Type B pancreatic cell (in vitro differentiated cells): ENCODE results near the gene SKA2. TPM values are rescaled to one million over a fixed set of nuclear protein-coding genes. Genes with fewer than 3 reads are reported as not detected.
A peak's percentile ranks its signal among the peaks of the same experiment; 100 is the strongest.

Experiments used
- DNase-seq: peaks from one replicate; pipeline ENCODE4 v3.0.0; 2021; ENCODE audit warnings: mixed read lengths; ENCODE audit not compliant: unreplicated experiment; ENCODE audit errors: extremely low spot score
- H3K27ac Mint-ChIP-seq: 2 replicates; pipeline ENCODE4 v1.8.0; 2021; ENCODE audit warnings: mild to moderate bottlenecking, mixed read lengths
- H3K27me3 Mint-ChIP-seq: 2 replicates; pipeline ENCODE4 v1.8.0; 2021; ENCODE audit warnings: mixed read lengths
- H3K36me3 Mint-ChIP-seq: 2 replicates; pipeline ENCODE4 v1.8.0; 2021; ENCODE audit warnings: mixed read lengths
- H3K4me1 Mint-ChIP-seq: one replicate; pipeline ENCODE4 v1.8.0; 2021; ENCODE audit warnings: mixed read lengths; ENCODE audit not compliant: unreplicated experiment
- H3K4me3 Mint-ChIP-seq: 2 replicates; pipeline ENCODE4 v1.8.0; 2021; ENCODE audit warnings: mild to moderate bottlenecking, mixed read lengths
- H3K9me3 Mint-ChIP-seq: 2 replicates; pipeline ENCODE4 v1.8.0; 2021; ENCODE audit warnings: mixed read lengths
- CTCF ChIP-seq: fragments of 200-600 bp; sonication (generic); conservative IDR thresholded peaks from 2 replicates; pipeline ENCODE4 v1.5.0; 2021; ENCODE audit warnings: antibody characterized with exemption, mild to moderate bottlenecking
- total RNA-seq: library from RNA; stranded (reverse); gene quantifications from 2 replicates; pipeline ENCODE4 v1.2.1, GENCODE V29; 2021; ENCODE audit warnings: low replicate concordance

The SKA2 gene
- total RNA-seq, 1 donor from 2014 or later: 78.4 TPM

GRCh38 chr17:59175076-59175475 is 20.1 kb upstream of the SKA2 start:
- Mint-ChIP-seq H3K9me3 (peaks cover 6% of the 10 kb centered on the region), H3K27me3 (no peaks in the 10 kb centered on the region), H3K27ac (no peak overlapping the region), H3K36me3 (peaks cover 19% of the 10 kb centered on the region), H3K4me3 (no peak overlapping the region), H3K4me1 (no peaks in the 10 kb centered on the region)
- no peak for TF ChIP-seq CTCF
- no peak for DNase-seq

GRCh38 chr17:59174671-59175070 is 19.7 kb upstream of the SKA2 start:
- Mint-ChIP-seq H3K36me3 (peaks cover 19% of the 10 kb centered on the region), H3K9me3 (peaks cover 6% of the 10 kb centered on the region), H3K4me3 (no peak overlapping the region), H3K4me1 (no peaks in the 10 kb centered on the region), H3K27me3 (no peaks in the 10 kb centered on the region), H3K27ac (no peak overlapping the region)
- no peak for TF ChIP-seq CTCF
- no peak for DNase-seq

- H3K4me3 Mint-ChIP-seq: no peak overlapping the region
- TF ChIP-seq CTCF: no peak
- H3K4me1 Mint-ChIP-seq: no peaks in the 10 kb centered on the region
- H3K27ac Mint-ChIP-seq: no peak overlapping the region
- H3K9me3 Mint-ChIP-seq: peaks cover 6% of the 10 kb centered on the region
- H3K27me3 Mint-ChIP-seq: no peaks in the 10 kb centered on the region
- peaks cover 19% of the 10 kb centered on the region for H3K36me3 Mint-ChIP-seq
- no peak for DNase-seq
These were observed 17.5 kb upstream of the SKA2 start for GRCh38 chr17:59172436-59173004.

- H3K27me3 Mint-ChIP-seq: no peaks in the 10 kb centered on the region
- no peak for TF ChIP-seq CTCF
- H3K9me3 Mint-ChIP-seq: no peaks in the 10 kb centered on the region
- no peaks in the 10 kb centered on the region for H3K4me1 Mint-ChIP-seq
- peaks cover 3% of the 10 kb centered on the region for H3K36me3 Mint-ChIP-seq
- no peak for DNase-seq
- no peak overlapping the region for H3K4me3 Mint-ChIP-seq
- H3K27ac Mint-ChIP-seq: no peak overlapping the region
These were observed 12.6 kb upstream of the SKA2 start for GRCh38 chr17:59167571-59168001.

GRCh38 chr17:59165933-59166342 is 11.0 kb upstream of the SKA2 start:
- H3K4me3 Mint-ChIP-seq: no peak overlapping the region
- peak overlapping the region; percentile 65 for H3K27ac Mint-ChIP-seq
- no peaks in the 10 kb centered on the region for H3K27me3 Mint-ChIP-seq

More at GRCh38 chr17:59165933-59166342, 11.0 kb upstream of the SKA2 start:
- Mint-ChIP-seq H3K4me1 (no peaks in the 10 kb centered on the region), H3K9me3 (no peaks in the 10 kb centered on the region), H3K36me3 (peaks cover 3% of the 10 kb centered on the region)
- DNase-seq: peak; percentile 62
- TF ChIP-seq CTCF: peak; percentile 78
